CD4-positive, alpha-beta T cell treated with Interleukin-4 for 1 hour (primary cell): ENCODE measurements around the gene IFT27.
"Not testable (repeated sequence)": the region's sequence is repeated elsewhere in the genome, so short reads cannot be mapped to it uniquely, and the experiment has no call there.

Source experiments
- DNase-seq, 2 donors: peaks; one replicate each; pipeline ENCODE4 v3.0.0-alpha.2; 2020 to 2022

IFT27 gene

DNA sequence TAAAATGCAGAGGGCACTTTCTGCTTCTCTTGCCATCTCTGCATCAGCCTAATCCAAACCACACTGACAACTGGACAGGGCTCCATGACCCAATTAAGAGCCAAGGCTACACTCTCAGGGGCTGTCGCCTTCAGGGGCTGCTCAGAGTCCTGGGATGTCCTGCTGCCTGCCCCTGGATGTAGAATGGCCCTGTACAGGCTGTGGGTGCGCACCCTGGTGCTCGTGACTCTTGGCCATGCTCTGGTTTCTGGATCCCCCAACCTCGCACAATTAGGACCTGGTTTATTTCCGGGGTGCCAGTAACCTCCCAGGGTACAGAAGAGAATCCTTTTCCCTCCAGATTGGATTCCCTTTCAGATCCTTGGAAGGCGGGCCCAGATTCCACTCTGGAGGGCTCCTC, 11.3 kb downstream of the IFT27 start:
- DNase-seq, result no peak

DNA sequence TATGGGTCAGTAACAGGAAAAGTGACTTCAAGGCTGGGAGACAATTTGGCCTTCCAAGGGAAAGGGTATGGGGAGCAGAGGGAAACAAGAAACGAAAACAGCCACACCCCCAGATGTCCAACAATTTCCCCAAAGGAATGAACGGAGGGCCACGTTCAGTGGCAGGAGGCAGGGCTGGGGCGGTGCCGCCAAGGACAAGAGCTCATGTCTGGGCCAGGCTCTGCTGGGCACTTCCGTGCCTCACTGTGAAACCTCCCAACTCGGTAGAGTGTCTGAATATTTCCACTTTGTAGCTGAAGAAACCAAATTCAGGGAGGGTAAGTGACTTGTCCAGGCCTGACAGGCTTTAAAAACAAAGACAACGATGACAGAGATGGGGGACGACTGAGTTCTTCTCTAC, 11.9 kb downstream of the IFT27 start:
- DNase-seq, result no peak

DNA sequence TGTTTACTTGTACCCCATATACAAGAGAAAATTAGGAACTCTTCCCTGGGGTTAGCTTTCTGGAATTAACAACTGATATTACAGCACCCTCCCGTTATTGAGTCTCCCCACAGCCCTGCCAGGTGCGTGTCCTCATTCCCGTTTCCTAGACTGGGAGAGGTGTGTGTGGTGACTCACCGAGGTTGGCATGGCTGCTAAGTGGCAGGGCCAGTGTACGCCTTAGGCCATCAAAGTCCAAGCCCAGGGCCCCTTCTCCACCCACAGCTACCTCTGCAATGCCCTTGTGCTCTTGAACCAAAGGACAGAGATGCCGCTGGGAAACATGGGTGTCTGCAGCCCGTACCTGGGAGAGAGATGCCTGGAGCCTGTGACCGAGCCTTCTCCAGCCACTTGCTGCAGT, 12.3 kb downstream of the IFT27 start:
- DNase-seq, result no peak

DNA sequence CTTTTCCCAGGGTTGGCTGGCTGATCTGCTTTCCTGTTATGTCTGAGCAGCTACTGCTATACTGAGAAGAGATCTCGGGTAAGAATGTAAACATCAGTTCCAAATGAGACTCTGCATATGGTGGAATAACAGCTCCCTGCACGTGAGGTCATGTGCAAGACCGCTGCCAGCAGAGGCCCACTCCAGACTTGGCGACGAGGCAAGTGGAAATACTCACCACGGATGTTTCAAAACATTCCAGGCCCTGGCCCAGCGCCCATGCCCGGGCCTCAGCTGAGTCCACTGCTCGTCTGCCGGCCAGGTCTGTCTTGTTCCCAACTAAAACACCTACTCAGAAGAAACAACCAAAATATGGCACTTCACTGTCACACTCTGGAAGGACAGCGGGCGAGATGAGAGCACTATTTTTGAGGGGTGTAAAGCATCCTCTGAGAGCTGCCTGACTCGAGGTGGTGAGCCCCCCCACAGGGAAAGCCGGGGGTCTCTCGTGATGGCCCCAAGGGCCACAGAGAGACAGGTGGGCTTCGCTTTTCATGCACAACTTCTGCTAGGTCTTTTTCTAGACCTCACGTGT, 13.1 kb downstream of the IFT27 start:
- DNase-seq, result no peak

DNA sequence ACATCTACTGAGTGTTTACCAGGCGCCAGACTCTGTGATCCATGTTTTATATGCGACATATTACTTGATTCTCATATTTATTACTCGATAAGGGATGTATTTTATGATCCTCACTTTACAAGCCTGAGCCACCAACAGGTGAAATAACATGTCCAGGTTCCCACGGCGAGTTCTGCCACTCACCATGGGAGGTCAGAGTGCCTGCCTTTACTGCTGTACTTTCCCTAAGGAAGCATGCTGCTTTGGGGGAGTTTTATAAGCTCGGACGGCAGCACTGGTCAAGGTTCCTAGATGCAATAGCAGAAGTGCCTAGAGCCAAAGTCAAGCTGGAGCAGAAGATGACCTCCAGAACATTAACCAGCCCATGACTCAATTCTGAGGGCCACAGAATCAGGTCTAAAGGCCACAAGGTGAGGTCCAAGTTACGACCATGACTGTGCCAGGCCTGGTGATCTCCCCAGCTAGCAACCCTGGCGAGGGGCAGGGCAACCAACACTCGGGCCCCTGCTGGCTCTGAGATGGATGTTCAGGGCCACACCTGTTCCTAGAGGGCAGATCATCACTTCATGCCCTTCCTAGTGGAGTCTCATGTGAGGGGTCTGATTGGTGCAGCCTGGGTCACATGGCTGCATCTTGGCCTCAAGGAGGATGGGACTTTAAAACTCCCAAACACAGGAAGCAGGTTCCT, 14.2 kb downstream of the IFT27 start:
- no peak for DNase-seq

DNA sequence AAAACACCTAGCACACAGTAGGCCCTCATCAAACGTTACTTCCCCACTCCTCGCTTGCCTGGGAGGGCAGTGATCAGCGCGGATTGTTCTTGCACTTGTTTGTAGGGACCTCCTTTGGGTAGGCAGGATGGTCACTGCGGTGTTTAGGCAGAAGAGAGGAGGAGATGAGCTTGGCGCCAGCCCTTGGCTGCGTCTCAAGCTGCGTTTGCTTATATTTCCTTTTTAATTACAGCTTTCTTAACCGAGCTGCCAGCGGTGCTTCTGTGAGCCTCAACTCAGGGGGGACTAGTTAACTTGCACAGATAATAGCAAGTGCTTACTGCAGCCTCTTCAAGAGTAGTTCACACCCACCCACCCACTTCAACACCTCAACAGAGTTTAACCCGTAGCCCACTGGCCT, 15.1 kb downstream of the IFT27 start:
- no peak for DNase-seq

DNA sequence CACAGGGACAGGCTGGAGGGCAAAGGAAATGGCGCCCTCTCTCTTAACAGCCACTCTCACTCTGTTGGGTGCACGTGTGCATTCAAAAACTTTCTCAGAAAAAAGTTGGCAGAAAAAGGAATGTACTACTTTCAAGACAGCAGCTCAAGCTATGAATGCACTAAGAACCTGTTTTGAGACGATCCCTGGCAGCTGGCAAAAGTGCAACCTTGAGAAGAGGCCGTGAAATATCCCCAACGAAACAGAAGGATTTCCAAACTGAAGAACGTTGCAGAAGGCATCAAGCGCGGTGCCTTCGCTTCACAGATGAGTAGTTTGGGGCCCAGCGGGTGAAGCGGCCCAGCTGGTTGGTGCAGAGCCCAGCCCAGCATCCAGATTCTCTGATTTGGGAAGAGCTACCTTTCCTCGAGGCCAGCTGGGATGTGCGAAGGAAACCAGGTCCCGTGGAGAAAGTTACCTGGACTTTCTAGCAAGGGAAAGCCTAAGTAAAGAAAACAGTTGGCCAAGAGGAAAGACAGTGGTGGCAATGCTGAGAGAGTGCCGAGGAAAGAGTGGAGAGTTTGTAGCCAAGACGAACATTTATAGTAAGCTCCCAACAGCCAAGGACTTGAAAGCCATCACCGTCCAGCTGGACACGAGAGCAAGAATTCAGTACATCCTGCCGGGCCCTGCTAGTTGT, 16.3 kb downstream of the IFT27 start:
- DNase-seq, result no peak

DNA sequence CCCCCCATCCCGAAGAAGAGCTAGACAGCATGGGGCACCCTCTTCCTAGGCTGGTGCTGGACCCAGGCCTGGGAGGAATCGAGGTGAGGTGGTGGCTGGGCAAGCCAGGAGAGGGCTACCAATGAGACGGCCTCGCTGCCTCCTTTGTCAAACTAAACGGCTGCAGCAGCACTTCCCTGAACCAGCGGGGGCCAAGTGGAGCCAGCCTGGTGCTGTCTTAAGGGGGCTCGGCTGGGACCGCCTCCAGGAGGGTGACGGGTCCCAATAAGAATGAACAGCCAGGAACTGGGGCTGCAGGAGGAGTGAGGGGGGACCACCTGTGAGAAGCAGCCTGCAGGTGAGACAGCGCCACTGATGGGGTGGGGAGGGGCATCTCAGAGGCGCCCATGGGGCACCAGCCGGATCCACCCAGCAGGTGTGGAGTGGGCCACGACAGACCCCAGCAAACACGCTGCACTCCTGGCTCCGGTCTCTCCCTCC, 17.1 kb downstream of the IFT27 start:
- no peak for DNase-seq

DNA sequence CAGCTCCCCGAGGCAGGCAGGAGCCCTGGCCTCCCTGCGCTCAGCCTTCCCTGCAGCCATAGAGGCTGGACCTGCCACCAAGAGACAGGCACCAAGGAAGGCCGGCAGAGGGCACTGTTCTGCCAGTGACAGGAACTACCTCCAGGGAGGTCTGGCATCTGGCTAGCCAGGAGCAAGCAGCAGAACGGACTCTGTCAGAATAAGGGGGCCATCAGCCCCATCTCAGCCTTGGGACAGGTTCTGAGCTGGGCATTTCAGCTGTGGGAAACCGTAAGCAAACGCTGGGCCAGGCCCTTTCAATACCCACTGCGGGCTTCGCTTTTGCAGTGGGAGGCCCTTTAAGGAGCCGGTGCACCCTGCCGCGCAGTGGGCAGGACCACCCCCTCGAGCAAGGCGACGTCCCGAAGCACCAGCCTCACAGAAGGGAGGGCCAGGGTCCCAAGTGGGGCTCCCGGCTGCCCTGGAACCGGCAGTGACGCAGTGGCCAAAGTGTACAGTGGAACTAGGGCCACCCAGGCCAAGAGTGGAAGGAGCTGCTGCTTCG, 18.2 kb downstream of the IFT27 start:
- DNase-seq, result peak; percentile 70 to 72

DNA sequence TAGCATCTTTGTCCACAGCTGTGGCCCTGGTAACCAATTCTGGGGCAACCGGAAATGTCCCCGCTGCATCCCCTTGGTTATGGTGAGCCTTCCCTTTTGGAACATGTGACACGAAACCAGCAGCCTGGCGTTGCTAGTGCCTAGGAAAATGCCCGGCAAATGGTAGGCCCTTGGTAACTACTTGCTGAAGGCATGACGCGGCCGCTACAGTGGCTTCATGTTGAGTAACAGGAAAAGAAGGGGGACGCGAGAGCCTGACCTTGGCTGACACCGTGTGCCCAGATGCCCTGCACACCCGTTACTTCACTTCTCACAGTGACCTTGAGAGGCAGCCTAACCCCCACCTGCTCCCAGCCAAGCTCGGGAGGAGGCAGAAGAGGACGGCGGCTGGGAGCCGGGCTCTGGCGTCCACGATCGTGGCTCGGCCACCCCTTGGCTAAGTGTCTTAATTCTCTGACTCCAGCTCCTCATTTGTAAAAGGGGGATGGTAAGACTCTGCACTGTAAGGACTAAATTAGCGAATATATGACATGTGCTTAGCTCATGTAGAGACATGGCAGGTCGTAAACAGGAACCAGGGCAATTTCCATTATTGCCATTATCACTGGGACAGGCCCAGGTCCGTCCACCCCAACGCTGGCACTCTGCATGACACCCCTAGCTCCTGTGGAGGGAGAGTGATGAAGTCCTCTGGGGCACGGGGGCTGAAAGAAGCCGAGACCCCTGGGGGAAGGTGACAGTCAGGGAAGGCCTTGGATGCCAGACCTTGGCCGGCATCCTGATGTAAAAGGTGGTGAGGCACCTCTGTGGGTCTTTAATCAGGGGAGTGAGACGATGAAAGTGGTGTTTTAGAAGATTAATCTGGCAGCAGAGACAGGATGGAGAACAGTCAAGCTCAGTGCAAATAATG, 18.9 kb downstream of the IFT27 start:
- DNase-seq, result no peak

DNA sequence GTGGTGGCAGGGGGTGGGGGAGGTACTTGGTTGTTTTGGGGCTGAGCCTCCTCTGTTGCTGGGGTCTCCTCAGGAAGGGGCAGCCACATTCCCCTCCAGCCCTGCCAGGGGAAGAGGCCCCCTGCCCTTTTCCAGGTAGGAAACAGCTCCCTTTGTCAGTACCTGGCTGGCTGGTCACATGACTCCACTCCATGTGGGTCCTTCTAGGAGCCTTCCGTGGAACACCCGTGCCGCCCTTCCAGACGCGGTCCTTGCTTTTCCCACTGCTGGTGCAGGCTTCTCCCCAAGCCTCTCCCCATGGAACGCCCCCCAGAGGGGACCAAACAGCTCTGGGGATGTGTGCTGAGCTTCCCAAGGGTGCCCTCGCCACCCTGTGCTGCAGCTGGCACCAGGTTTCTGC, 19.9 kb downstream of the IFT27 start:
- no peak for DNase-seq

DNA sequence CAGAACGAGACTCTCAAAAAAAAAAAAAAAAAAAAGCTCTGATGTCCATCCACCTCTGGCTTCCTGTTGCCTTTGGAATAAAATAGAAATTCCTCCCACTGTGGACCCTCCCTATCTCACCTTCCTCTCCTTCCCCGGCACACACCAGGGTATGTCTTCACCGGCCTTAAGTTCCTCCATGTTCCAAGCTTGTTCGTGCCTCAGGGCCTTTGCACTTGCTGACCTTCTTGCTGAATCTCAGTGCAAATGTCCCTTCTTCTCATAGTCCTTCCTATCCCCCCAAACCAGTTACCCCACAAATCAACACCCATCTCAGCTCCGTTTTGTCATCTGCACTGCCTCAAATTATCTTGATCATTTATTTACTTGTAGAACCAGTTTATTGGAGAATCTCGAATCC, 20.6 kb downstream of the IFT27 start:
- no peak for DNase-seq

DNA sequence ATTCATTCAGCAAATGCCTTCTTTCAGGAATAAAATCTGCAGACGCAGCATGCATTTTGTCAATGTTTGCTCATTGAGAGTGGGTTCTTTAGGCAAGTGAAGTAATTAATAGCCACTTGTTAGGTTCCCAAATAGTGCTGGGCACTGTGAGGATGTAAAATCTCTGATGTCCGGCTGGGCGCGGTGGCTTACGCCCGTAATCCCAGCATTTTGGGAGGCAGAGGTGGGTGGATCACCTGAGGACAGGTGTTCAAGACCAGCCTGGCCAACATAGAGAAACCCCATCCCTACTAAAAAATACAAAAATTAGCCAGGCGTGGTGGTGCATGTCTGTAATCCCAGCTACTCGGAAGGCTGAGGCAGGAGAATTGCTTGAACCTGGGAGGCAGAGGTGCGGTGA, 21.0 kb downstream of the IFT27 start:
- DNase-seq, result not testable (repeated sequence)

DNA sequence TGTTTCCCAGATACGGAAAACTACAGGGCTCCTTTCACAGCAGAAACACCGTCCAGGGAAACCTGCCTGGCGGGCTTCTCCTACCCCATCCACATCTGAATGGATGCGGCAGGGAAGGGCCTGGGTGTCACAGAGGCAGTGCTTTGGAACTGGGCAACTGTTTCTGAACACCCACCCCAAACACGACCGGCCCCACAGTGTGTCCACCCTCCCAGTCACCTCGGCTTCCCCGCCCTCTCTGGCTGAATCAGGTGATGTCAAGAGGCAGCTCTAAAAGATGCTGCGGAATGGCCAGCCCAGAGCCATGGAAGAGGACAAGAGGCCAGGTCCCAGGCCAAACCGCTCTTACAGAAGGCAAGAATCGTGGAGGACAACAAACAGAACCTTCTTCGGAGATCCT, 22.0 kb downstream of the IFT27 start:
- DNase-seq, result no peak

DNA sequence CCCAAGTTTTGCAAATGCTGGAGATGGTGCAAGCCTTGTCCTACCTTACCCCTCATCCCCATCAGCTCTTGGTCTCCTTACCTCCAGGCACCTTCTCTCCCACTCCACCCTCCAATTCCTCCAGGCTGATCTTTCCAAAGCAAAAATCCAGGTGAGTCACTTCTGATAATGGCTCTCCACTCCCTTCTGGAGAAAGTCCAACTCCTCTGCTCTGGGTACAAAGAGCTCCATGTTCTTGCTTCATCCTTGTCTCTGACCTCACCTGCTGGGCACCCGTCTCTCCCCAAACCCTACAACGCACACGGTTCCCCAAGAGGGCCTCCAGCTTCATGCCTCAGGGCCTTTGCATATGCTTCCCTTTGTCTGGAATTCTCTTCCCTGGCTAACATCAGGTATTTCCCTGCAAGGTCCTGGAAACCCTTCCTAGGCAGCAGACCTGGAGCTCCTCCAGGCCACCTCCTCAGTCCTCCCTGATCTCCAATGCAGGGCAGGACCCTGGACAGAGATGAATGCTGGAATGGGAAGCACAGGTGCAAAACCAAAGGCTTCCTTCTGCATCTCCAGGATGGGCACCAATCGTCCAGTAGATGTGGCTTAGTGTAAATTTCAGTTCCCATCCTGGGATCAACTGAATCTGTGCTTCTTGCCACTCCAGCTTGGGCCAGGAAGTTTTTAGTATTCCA, 22.7 kb downstream of the IFT27 start:
- DNase-seq, result no peak

DNA sequence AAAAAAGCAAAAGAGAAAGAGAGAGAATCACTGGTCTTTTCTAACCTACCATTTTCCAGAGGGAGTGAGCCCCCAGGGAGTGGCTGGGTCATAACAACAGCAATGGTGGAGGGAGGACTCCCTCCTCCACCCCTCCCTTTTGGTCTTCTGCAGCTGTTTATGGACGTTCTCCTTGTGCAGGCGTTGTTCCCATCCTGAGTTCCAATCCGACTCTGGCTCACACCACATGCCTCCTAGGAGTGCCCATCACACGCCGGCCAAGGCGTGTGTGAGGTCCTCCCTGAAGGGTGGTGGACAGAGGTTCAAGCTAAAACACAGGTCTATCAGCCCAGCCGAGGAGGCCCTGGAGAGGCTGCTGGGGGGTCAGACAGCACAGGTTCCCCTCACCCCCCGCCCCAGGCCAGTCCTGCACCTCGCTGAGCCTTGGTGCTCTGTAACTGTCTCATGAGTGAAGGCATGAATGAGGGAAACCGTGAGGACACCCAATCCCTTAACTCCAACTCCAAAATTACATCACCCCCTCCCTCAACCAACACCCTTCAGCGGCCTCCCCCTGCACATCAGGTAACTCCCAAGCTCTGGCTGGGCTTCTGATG, 29.4 kb downstream of the IFT27 start:
- no peak for DNase-seq

DNA sequence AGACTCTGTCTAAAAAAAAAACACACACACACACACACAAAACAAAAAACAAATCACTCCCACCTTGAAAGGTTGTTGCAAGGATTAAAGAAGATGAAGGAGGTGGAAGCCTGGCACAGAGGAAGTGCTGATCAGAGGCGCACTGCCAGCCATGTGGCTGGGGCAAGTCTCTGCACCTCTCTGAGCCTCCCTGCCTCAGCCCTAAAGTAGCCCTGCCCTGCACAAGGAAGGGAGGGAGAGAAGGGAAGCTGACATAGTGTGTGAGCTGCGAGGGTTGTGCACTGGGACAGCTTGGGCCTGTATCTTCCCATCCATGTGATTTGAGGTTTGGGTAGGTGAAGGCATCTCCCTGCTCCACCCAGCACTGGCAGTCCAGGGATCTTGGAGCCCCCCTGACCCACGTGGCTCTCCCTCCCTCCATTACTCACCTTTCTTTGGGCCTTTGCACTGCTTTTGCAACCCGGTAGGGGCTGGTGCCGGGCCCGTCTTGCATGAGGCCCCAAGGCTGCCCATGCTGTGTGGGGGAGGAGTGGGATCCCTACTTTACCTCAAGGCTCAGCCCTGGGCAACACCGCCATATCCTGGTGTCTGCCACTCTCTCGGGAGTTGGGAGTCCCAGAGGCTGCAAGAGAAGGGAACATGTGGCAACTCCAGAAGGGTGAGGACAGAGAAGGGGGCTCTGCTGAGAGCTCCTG, 30.5 kb downstream of the IFT27 start:
- DNase-seq, result no peak

DNA sequence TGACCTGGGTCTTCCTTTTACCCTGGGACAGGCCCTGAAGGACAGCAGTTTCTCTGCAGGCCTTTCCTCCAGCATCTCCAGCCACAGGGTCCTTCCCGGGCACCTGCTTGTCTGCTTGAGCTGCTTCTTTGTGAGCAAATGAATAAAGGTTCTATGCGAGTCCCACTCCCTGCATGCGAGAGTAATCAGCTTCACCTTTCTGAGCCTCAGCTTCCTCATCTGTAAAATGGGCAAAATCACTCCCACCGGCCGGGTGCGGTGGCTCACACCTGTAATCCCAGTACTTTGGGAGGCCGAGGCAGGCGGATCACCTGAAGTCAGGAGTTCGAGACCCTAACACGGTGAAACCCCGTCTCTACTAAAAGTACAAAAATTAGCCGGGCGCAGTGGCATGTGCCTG, 31.1 kb downstream of the IFT27 start:
- DNase-seq, result no peak

DNA sequence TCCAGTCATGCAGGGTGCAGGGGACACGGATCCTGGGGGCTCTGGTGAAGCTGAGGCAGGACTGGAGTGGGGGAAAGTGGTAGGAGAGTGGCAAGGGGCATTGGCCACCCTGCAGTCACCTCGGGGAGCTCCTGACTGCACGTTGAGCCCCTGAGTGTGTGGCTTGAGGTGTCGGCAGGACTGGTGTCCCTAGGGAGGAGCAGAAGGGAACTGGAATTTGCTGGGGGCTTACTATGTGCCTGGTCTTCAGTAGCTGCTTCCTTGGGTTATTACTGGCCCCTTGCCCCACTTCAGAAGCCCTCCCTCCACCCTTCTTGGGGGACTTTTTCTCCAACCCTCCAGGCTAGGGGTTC, 31.5 kb downstream of the IFT27 start:
- no peak for DNase-seq

DNA sequence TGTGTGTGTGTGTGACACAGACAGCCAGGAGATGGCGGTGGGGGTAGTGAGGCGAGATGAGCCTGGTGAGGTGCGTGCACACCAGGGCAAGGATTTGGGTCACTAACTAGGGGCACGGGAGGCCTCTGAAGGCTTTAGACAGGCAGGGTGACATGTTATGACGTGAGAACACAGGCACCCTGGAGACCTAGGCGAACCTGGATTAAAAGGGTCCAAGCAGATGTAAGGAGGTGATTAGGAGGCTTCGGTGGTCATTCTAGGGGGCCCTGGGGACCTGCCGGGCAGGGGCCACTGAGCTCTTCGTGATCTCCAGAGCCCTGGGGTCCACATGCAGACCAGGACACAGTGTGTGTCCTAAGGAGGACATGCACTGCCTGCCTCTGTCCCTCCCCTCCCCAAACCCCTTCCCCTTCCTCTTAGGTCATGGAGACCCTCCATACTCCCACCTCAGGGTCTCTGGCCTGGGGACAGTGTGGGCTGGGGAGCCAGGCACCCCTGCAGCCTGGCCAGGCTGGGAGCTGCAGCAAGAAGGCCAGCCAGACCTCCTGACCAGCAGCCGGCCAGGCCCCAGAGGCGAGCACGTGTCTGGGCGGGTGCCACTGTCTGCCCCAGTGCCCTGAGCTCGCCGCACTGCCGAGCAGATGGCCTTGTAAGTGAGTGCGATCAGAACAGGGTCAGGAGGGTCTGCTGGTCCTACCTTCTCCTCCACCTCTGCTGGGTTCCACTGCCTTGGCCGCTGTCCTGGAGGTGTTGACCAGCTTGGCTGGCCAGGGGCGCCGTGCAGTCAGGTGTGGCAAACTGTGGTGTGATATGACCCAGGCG, 32.1 kb downstream of the IFT27 start:
- DNase-seq, result no peak

DNA sequence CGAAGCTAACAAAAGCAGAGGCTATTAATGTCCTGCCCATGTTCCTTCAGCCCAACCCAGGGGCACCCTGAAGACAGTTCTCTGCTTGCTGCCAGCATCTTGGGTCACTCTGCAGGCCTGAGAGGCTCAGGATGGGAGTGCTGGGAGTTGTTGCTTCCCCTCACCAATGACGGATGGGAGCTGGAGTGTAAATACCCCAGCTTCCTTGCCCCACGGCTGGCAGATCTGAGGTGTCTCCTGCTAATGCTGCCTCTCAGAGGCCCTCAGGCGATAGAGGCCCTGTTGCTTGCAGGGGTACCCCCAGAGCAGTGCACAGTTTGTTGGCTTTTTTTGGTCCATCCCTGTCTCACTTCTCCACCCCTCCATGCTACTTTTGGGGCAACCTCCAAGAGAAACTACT, 32.9 kb downstream of the IFT27 start:
- no peak for DNase-seq
